Embryonic facial prominence (tissue), 1 donor: ENCODE data around the gene ITSN1.
"Not testable (repeated sequence)": the region's sequence is repeated elsewhere in the genome, so short reads cannot be mapped to it uniquely, and the experiment has no call there.

Experiments
- DNase-seq: peaks from one replicate; pipeline ENCODE4 v3.0.0-alpha.2; 2016; ENCODE audit errors: extremely low spot score

Gene ITSN1

GRCh38 chr21:33931052-33931798 is 288.9 kb downstream of the ITSN1 start:
- not testable (repeated sequence) for DNase-seq

GRCh38 chr21:33931799-33932390 is 289.6 kb downstream of the ITSN1 start:
- DNase-seq = no peak

- no peak for DNase-seq
Observed at GRCh38 chr21:33932731-33933130, 290.4 kb downstream of the ITSN1 start.

GRCh38 chr21:33936301-33937038 is 294.2 kb downstream of the ITSN1 start:
- no peak for DNase-seq

DNA sequence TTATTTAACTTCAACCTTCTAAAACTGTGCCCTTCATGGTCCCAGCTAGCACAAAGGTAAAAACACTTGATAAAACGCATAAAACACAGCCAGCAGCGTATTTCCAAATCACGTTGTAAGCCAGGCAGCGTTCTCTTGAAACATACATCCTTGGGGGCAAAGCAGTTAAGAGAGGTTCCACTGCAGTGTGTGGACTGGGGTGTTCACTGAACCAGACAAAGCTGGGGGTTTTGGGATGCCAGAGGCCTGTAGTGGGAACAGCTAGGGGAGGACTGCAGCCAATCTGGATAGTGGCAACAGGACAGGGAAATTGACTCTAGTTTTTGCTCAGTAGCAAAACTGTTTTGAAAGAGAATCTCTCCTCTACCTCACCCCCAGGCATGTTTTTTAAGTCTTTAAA is 294.8 kb downstream of the ITSN1 start:
- no peak for DNase-seq

DNA sequence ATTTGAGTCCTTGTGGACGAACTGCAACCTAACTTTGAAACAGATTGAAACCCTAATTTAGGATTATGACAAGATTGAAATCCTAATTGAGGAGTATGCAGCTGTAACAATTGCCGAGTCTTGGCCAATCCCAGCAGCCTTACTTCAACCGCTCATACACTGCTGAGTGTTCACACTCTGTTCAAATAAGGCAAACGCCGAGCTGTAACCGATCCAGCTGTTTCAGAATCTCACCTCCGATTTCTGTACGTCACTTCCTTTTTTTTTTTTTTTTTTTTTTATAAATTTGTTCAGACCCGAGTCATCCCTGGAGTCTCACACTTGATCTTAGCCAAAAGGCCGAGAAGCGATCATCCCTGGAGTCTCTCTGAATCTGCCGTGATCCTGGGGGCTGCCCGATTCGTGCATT is 295.6 kb downstream of the ITSN1 start:
- no peak for DNase-seq

DNA sequence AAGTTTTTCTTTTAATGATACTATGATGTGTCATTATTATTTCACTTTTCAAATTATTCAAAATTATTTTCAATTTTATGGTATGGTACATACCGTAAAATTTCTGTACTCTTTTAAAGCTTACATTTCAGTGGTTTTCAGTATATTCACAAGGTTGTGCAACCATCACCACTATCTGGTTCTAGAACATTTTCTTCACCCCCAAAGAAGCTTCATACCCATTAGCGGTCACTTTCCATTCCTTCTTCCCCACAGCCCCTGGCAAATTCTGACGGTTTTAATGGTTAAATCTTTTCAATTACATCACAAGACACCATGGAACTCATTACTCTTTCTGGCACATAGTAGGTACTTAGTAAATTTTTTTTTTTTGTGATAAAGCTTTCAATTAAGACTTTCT is 296.1 kb downstream of the ITSN1 start:
- no peak for DNase-seq

DNA sequence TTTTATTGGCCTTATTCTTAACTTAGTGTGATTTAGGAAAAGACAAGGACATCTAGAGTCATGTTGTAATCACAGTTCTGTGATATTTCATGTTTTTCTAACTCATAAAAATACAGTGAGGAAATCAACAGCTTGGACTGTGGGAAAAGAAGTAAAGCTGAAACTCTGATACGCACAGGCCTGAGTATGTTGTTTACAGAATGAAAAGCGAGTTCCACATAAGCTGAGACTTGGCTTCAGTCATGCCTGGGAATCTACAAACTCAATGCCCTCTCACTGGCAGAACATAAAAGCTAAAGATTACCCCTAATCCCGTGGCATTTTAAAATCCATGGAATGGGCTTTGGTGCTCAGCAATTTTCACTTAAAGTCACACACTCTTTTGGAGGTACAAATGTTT is 296.9 kb downstream of the ITSN1 start:
- DNase-seq = no peak

DNA sequence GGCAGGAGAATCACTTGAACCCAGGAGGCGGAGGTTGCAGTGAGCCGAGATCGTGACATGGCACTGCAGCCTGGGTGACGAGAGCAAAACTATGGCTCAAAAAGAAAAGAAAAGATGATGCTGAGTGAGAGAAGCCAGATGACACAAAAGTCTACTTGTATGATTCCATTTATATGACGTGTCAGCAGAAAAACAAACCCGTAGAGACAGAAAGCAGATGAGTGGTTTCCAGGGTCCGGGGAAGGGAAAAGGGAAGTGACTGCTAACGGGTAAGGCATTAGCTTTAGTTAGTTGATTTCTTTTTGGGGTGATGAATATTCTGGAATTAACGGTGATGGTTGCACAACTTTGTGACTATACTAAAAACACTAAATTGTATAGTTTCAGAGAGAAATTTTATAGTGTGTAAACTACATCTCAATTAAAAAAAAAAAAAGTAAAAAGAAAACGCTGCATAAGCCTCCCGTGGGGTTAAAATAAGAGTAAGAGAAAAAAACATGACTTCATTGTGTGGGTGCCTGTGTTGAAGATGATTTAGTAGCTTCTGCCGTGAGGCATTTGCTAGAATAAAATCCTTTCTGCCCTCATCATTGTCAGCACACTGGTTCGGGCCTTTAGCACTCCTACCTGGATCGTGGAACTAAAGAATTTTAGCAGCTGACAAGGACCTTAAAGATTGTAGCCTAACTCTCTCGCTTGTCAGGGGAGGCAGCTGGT is 298.0 kb downstream of the ITSN1 start:
- DNase-seq = no peak

- no peak for DNase-seq
Observed at GRCh38 chr21:33940881-33941245, 298.6 kb downstream of the ITSN1 start.

DNA sequence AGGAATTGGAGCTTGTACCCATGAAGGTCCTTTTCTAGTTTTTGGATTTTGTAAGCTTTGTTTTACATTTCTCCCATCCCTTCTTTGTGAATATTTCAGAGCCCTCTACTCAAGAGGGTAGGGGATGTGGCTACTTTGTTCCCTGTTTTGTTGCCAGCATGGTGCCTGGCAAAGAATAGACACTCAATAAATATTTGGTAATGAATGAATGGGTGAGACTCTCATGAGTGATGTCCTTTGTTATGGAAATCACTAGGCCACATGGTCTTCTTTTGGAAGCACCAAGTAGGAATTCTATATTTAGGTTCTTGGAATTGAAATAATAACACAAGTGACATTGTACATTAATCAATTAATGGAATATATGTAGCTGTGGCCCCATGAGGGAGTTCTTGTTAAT is 300.1 kb downstream of the ITSN1 start:
- DNase-seq = no peak

DNA sequence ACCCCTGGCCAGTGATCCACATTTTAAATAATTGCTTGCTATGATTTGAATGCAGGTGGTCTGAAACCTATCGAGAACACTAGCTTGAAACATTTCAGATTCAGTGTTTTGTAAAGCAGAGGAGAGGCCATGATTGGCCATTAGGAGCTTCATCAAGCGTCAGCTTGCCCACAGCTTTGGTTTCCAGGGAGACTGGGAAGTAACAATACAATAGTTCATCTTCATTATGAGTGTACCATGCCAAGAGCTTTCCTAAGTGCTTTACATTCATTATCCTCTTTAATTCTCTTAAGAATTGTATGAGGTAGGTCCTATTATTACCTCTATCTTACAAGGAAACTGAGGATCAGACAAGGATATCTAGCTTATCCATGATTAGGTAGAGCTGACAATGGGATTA is 301.0 kb downstream of the ITSN1 start:
- DNase-seq = no peak

DNA sequence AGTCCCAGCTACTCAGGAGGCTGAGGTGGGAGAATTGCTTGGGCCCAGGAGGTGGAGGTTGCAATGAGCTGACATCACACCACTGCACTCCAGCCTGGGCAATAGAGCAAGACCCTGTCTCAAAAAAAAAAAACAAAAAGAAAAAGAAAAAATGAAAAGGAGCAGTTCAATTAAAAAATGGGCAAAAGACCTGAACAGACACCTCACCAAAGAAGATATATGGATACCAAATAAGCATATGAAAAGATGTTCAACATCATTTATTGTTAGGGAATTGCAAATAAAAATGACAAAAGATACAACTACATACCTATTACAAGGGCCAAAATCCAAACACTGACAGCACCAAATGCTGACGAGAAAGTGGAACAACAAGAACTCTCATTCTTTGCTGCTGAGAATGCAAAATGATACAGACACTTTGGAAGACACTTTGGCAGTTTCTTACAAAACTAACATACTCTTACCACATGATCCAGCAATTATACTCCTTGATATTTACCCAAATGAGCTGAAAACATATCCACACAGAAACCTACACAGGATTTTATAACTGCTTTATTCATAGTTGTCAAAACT is 302.0 kb downstream of the ITSN1 start:
- DNase-seq = no peak

GRCh38 chr21:33945652-33946270 is 303.5 kb downstream of the ITSN1 start:
- no peak for DNase-seq

DNA sequence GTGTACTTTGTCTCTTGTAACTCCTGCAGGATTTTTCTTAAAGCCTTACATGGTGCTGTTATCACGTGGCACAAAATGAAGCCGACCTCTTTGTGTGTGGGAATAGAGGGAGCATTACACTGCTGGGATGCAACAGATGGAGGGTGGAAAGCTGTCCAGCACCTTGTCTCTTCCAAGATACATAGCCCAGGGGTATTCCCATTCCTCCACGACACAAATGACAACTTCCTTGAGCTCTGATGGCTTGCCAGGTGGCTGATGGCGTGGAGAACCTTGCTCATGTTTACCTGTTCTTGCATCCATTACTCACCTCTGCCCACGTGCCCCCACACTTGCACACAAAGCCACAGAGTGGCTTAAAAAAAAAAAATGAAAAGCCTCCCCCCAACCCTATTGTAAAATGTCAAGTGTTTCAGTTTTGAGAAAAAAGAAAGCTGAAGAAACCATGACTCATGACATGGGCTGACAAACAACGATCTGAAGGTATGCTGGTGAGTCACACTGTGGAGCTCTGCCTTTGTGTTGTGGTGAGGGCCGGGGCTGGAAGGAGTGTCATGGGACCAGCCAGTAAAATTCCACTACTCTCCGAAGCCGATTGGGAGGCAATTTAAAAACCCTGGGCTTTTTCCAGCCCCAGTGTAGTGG is 305.3 kb downstream of the ITSN1 start:
- peak; percentile 52 for DNase-seq

DNA sequence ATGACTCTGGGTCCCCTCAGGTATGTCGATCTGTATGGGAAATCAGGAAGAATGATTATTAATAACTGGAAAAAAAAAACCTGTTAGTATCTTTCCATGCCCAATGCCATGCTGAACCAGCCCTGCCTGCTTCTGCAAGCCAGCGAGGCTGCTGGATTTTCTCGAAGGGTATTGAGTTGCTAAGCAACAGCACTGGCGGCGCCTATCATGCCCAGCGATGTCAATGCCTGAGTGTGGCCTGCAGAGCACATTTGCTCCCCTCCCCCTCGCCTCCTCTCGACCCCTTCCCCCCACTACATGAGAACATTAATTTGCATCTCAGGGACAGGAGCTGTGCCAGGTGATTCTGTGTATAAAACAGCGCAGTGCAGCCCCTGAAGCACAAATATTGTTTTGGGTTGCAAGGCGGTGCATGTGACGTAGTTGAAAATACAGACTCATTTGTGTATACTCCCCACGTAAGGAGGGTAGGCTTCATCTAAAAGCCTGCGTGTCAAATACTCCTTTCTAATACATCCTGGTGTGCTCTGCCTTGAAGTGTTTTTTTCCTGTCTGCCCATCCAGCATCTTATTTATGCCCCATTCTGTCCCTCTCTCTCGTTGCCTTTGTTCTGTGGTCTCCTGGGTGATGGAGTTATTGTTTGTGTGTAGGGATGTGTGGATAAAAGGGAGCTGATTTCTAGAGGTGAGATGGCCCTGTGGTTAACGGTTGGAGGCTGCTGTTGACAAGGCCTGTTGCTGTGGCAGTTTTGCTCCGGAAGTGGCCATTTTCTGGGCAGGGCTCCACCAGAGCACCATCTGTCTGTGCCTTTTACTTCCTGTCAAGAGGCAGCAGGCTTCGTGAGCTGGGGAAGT is 306.0 kb downstream of the ITSN1 start:
- no peak for DNase-seq

- DNase-seq = no peak
Observed at GRCh38 chr21:33948951-33949444, 306.7 kb downstream of the ITSN1 start.
